GM18868 (cell line): ENCODE results near the gene CHST11.

Source experiments
- ATAC-seq: cut with Tn5 transposase; IDR thresholded peaks from one replicate; pipeline ENCODE4 v1.9.1; 2021; ENCODE audit warnings: mild to moderate bottlenecking, moderate library complexity; ENCODE audit not compliant: unreplicated experiment

The CHST11 gene

GRCh38 chr12:104707794-104708558, 251.2 kb downstream of the CHST11 start:
- ATAC-seq: no peak

- no peak for ATAC-seq
These were observed 252.1 kb downstream of the CHST11 start for GRCh38 chr12:104708891-104709290.

GRCh38 chr12:104709692-104710435, 253.1 kb downstream of the CHST11 start:
- ATAC-seq: no peak

GRCh38 chr12:104710940-104711689, 254.4 kb downstream of the CHST11 start:
- no peak for ATAC-seq

GRCh38 chr12:104712477-104712876, 255.7 kb downstream of the CHST11 start:
- ATAC-seq: no peak

GRCh38 chr12:104712968-104713367, 256.2 kb downstream of the CHST11 start:
- ATAC-seq: no peak

- no peak for ATAC-seq
These were observed 256.7 kb downstream of the CHST11 start for GRCh38 chr12:104713444-104713843.

GRCh38 chr12:104714369-104714768, 257.6 kb downstream of the CHST11 start:
- ATAC-seq: no peak

- ATAC-seq: no peak
These were observed 259.4 kb downstream of the CHST11 start for GRCh38 chr12:104716172-104716571.

- no peak for ATAC-seq
These were observed 261.7 kb downstream of the CHST11 start for GRCh38 chr12:104718304-104718929.

GRCh38 chr12:104719700-104720338, 263.1 kb downstream of the CHST11 start:
- ATAC-seq: no peak

- no peak for ATAC-seq
These were observed 263.7 kb downstream of the CHST11 start for GRCh38 chr12:104720339-104721038.

- no peak for ATAC-seq
These were observed 264.3 kb downstream of the CHST11 start for GRCh38 chr12:104721039-104721405.

- no peak for ATAC-seq
These were observed 265.2 kb downstream of the CHST11 start for GRCh38 chr12:104721936-104722335.

GRCh38 chr12:104722601-104723534, 266.1 kb downstream of the CHST11 start:
- peak; percentile 45 for ATAC-seq

GRCh38 chr12:104723895-104724294, 267.1 kb downstream of the CHST11 start:
- ATAC-seq: no peak

GRCh38 chr12:104724992-104725585, 268.3 kb downstream of the CHST11 start:
- no peak for ATAC-seq

- no peak for ATAC-seq
These were observed 268.9 kb downstream of the CHST11 start for GRCh38 chr12:104725610-104726009.
